NCI-H1092 treated with DMSO at 0.1 percent for 48 hours (cell line): ENCODE measurements around the gene MOSPD2.

Experiments used
- DNase-seq: peaks from one replicate; lab custom pipeline; 2025; lab: John Stamatoyannopoulos, UW

Gene MOSPD2

GRCh38 chrX:14872851-14873675 lies at the start of gene MOSPD2, which contains the start of gene FANCB:
Gene MOSPD2, plus strand, starts transcription at chrX:14873421. Its CDS starts 108 bp downstream, at chrX:14873529.
Gene FANCB, minus strand, starts transcription at chrX:14873069. Its CDS starts 7,559 bp downstream, at chrX:14865510.
- DNase-seq, result peak; percentile 96

- DNase-seq, result no peak
Observed at GRCh38 chrX:14825851-14826250, 47.4 kb upstream of the MOSPD2 start.

- DNase-seq, result no peak
Observed at GRCh38 chrX:14826319-14826718, 46.9 kb upstream of the MOSPD2 start.

GRCh38 chrX:14829643-14830042 lies 43.6 kb upstream of the MOSPD2 start:
- no peak for DNase-seq

- DNase-seq, result no peak
Observed at GRCh38 chrX:14832151-14832550, 41.1 kb upstream of the MOSPD2 start.

- DNase-seq, result no peak
Observed at GRCh38 chrX:14832586-14832985, 40.6 kb upstream of the MOSPD2 start.

GRCh38 chrX:14837155-14837554 lies 36.1 kb upstream of the MOSPD2 start:
- no peak for DNase-seq

- no peak for DNase-seq
Observed at GRCh38 chrX:14843666-14844065, 29.6 kb upstream of the MOSPD2 start.

GRCh38 chrX:14851526-14851925 lies 21.7 kb upstream of the MOSPD2 start:
- no peak for DNase-seq

GRCh38 chrX:14864631-14865030 lies 8.6 kb upstream of the MOSPD2 start:
- no peak for DNase-seq

- DNase-seq, result no peak
Observed at GRCh38 chrX:14865201-14865600, 8.0 kb upstream of the MOSPD2 start.

- no peak for DNase-seq
Observed at GRCh38 chrX:14871767-14872166, 1.5 kb upstream of the MOSPD2 start.

GRCh38 chrX:14872355-14872754 lies 866 bp upstream of the MOSPD2 start:
- DNase-seq, result no peak

- no peak for DNase-seq
Observed at GRCh38 chrX:14873676-14874049, 442 bp downstream of the MOSPD2 start.

GRCh38 chrX:14875624-14876023 lies 2.4 kb downstream of the MOSPD2 start:
- no peak for DNase-seq

GRCh38 chrX:14883826-14884225 lies 10.6 kb downstream of the MOSPD2 start:
- DNase-seq, result no peak

- DNase-seq, result no peak
Observed at GRCh38 chrX:14884714-14885113, 11.5 kb downstream of the MOSPD2 start.

GRCh38 chrX:14886252-14886651 lies 13.0 kb downstream of the MOSPD2 start:
- no peak for DNase-seq

- DNase-seq, result no peak
Observed at GRCh38 chrX:14896273-14896672, 23.1 kb downstream of the MOSPD2 start.

GRCh38 chrX:14897042-14897441 lies 23.8 kb downstream of the MOSPD2 start:
- no peak for DNase-seq

- no peak for DNase-seq
Observed at GRCh38 chrX:14899607-14900006, 26.4 kb downstream of the MOSPD2 start.

GRCh38 chrX:14902537-14902936 lies 29.3 kb downstream of the MOSPD2 start:
- DNase-seq, result no peak

GRCh38 chrX:14903891-14904290 lies 30.7 kb downstream of the MOSPD2 start:
- no peak for DNase-seq

- no peak for DNase-seq
Observed at GRCh38 chrX:14913241-14913640, 40.0 kb downstream of the MOSPD2 start.
